HEK293 (cell line): Measurements from ENCODE around the gene CFAP58.
A peak's percentile ranks its signal among the peaks of the same experiment; 100 is the strongest.

Source experiments
- BCL11A ChIP-seq: fragments of 450-650 bp; formaldehyde crosslinking; IDR thresholded peaks from 2 replicates; pipeline ENCODE4 v1.5.1; 2016; ENCODE audit warnings: low read depth, missing biosample characterization, missing genetic modification characterization
- HIC1 ChIP-seq: fragments of 450-650 bp; formaldehyde crosslinking; IDR thresholded peaks from 2 replicates; pipeline ENCODE4 v1.5.1; 2016; ENCODE audit warnings: missing biosample characterization, missing genetic modification characterization
- KLF7 ChIP-seq: fragments of 450-650 bp; formaldehyde crosslinking; IDR thresholded peaks from 2 replicates; pipeline ENCODE4 v1.5.1; 2016; ENCODE audit warnings: missing biosample characterization, missing genetic modification characterization, borderline replicate concordance
- ZBTB17 ChIP-seq: fragments of 450-650 bp; formaldehyde crosslinking; IDR thresholded peaks from 2 replicates; pipeline ENCODE4 v1.5.1; 2016; ENCODE audit warnings: missing biosample characterization, missing genetic modification characterization
- ZNF155 ChIP-seq: fragments of 450-650 bp; formaldehyde crosslinking; IDR thresholded peaks from 2 replicates; pipeline ENCODE4 v1.5.1; 2016; ENCODE audit warnings: missing biosample characterization, missing genetic modification characterization
- ZNF18 ChIP-seq: fragments of 450-650 bp; formaldehyde crosslinking; IDR thresholded peaks from 2 replicates; pipeline ENCODE4 v1.5.1; 2016; ENCODE audit warnings: missing biosample characterization, missing genetic modification characterization
- ZNF19 ChIP-seq: fragments of 450-650 bp; formaldehyde crosslinking; IDR thresholded peaks from 2 replicates; pipeline ENCODE4; 2016; ENCODE audit warnings: missing biosample characterization, missing genetic modification characterization, low read depth
- ZNF324 ChIP-seq: fragments of 450-650 bp; formaldehyde crosslinking; IDR thresholded peaks from 2 replicates; pipeline ENCODE4 v1.5.1; 2016; ENCODE audit warnings: missing biosample characterization, missing genetic modification characterization
- ZNF362 ChIP-seq: fragments of 450-650 bp; formaldehyde crosslinking; IDR thresholded peaks from 2 replicates; pipeline ENCODE4 v1.5.1; 2016; ENCODE audit warnings: missing biosample characterization, missing genetic modification characterization
- ZNF433 ChIP-seq: fragments of 450-650 bp; formaldehyde crosslinking; IDR thresholded peaks from 2 replicates; pipeline ENCODE4 v1.5.1; 2016; ENCODE audit warnings: missing biosample characterization, missing genetic modification characterization, low read depth
- ZNF510 ChIP-seq: fragments of 450-650 bp; formaldehyde crosslinking; IDR thresholded peaks from 2 replicates; pipeline ENCODE4 v1.5.1; 2018; ENCODE audit warnings: mild to moderate bottlenecking, missing genetic modification characterization, missing biosample characterization; ENCODE audit not compliant: insufficient replicate concordance
- ZNF513 ChIP-seq: fragments of 450-650 bp; IDR thresholded peaks from 2 replicates; pipeline ENCODE4 v1.5.1; 2018; ENCODE audit warnings: missing biosample characterization, missing genetic modification characterization
- ZNF529 ChIP-seq: fragments of 450-650 bp; formaldehyde crosslinking; IDR thresholded peaks from 2 replicates; pipeline ENCODE4 v1.5.1; 2017; ENCODE audit warnings: missing genetic modification characterization, missing biosample characterization; ENCODE audit not compliant: insufficient replicate concordance
- ZNF544 ChIP-seq: fragments of 450-650 bp; formaldehyde crosslinking; IDR thresholded peaks from 2 replicates; pipeline ENCODE4 v1.5.0; 2017; ENCODE audit warnings: missing biosample characterization, missing genetic modification characterization
- ZNF560 ChIP-seq: fragments of 450-650 bp; formaldehyde crosslinking; IDR thresholded peaks from 2 replicates; pipeline ENCODE4 v1.5.1; 2017; ENCODE audit warnings: missing biosample characterization, missing genetic modification characterization, borderline replicate concordance
- ZNF571 ChIP-seq: fragments of 450-650 bp; formaldehyde crosslinking; IDR thresholded peaks from 2 replicates; pipeline ENCODE4 v1.5.0; 2017; ENCODE audit warnings: missing biosample characterization, missing genetic modification characterization
- ZNF610 ChIP-seq: fragments of 450-650 bp; formaldehyde crosslinking; IDR thresholded peaks from 2 replicates; pipeline ENCODE4 v1.5.1; 2016; ENCODE audit warnings: missing biosample characterization, missing genetic modification characterization, borderline replicate concordance
- ZNF768 ChIP-seq: fragments of 450-650 bp; formaldehyde crosslinking; IDR thresholded peaks from 2 replicates; pipeline ENCODE4 v1.5.1; 2018; ENCODE audit warnings: missing biosample characterization, mild to moderate bottlenecking, missing genetic modification characterization
- ZNF792 ChIP-seq: fragments of 450-650 bp; formaldehyde crosslinking; IDR thresholded peaks from 2 replicates; pipeline ENCODE4 v1.5.1; 2016; ENCODE audit warnings: missing biosample characterization, missing genetic modification characterization
- ZSCAN30 ChIP-seq: fragments of 450-650 bp; IDR thresholded peaks from 2 replicates; pipeline ENCODE4 v1.5.1; 2018; ENCODE audit warnings: missing biosample characterization, mild to moderate bottlenecking, missing genetic modification characterization, moderate library complexity
- TF ChIP-seq, protein P1 (sequence below): fragments of 450-650 bp; formaldehyde crosslinking; IDR thresholded peaks from 2 replicates; pipeline ENCODE4 v1.5.1; 2017; ENCODE audit warnings: missing biosample characterization, missing genetic modification characterization
- TF ChIP-seq, protein P2 (sequence below): fragments of 450-650 bp; formaldehyde crosslinking; IDR thresholded peaks from 2 replicates; pipeline ENCODE4 v1.5.1; 2016; ENCODE audit warnings: missing biosample characterization, missing genetic modification characterization
- TF ChIP-seq, protein P3 (sequence below): fragments of 450-650 bp; formaldehyde crosslinking; IDR thresholded peaks from 2 replicates; pipeline ENCODE4 v1.5.1; 2017; ENCODE audit warnings: missing biosample characterization, missing genetic modification characterization

The CFAP58 gene

DNA sequence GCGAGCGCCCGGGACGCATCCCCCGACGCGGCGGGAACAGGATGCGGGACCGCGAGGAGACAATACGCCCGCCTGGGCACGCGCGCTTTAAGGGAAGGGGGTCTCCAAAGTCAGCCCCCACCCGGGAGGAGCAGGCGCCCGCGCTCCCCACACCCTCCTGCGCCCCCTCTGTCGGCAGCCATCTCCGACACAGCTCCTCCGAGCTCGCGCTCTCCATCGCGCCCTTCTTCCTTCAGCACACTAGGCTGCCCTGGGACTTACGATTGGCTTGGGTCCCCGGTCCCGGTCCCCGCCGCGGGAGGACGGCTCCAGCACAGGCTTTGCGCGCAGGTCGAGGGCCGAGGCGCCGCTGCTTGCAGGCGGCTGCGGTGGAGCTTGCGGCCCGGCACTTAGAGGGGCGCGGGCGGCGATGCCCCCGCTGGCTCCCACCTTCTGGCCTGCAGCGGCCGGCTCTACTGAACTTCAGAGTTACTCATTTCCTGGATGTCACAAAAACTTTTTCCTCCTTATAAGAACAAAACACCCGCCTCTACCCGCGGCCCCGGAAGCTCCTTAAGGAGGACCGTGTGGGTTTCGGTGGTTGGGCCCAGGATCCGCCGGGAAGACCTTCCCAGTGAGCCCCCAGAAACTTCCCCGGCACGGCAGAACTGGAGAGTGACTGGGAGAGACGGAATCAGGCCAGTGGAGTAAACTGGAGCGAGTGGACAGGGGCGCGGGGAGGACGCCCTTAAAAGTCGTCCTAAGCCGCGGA lies 15.5 kb upstream of the CFAP58 start, which contains the start of gene ITPRIP (continued):
- TF ChIP-seq HIC1 (tag by site-specific recombination) (peak; percentile 13), ZNF155 (tag by site-specific recombination) (no peak), ZSCAN30 (tag by site-specific recombination) (peak; percentile 57; the same call in 1 of the 2 replicates), ZNF544 (tag by site-specific recombination) (no peak), ZNF19 (tag by site-specific recombination) (no peak), ZNF610 (tag by site-specific recombination) (no peak), ZNF510 (tag by site-specific recombination) (no peak), ZBTB17 (tag by site-specific recombination) (peak; percentile 96), ZNF768 (no peak), ZNF560 (tag by site-specific recombination) (no peak), ZNF433 (tag by site-specific recombination) (no peak), ZNF571 (no peak), ZNF324 (tag by site-specific recombination) (peak; percentile 87), BCL11A (tag by site-specific recombination) (0 out of 2 replicates have a peak, but pooled peaks have one; percentile 28), ZNF513 (tag by site-specific recombination) (no peak), ZNF529 (no peak), KLF7 (tag by site-specific recombination) (no peak; the same call in 1 of the 2 replicates), ZNF18 (no peak), ZNF792 (tag by site-specific recombination) (no peak), ZNF362 (tag by site-specific recombination) (no peak; the same call in 1 of the 2 replicates)
- TF ChIP-seq, protein P1, sequence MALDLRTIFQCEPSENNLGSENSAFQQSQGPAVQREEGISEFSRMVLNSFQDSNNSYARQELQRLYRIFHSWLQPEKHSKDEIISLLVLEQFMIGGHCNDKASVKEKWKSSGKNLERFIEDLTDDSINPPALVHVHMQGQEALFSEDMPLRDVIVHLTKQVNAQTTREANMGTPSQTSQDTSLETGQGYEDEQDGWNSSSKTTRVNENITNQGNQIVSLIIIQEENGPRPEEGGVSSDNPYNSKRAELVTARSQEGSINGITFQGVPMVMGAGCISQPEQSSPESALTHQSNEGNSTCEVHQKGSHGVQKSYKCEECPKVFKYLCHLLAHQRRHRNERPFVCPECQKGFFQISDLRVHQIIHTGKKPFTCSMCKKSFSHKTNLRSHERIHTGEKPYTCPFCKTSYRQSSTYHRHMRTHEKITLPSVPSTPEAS (tag by site-specific recombination), result no peak
- TF ChIP-seq, protein P2, sequence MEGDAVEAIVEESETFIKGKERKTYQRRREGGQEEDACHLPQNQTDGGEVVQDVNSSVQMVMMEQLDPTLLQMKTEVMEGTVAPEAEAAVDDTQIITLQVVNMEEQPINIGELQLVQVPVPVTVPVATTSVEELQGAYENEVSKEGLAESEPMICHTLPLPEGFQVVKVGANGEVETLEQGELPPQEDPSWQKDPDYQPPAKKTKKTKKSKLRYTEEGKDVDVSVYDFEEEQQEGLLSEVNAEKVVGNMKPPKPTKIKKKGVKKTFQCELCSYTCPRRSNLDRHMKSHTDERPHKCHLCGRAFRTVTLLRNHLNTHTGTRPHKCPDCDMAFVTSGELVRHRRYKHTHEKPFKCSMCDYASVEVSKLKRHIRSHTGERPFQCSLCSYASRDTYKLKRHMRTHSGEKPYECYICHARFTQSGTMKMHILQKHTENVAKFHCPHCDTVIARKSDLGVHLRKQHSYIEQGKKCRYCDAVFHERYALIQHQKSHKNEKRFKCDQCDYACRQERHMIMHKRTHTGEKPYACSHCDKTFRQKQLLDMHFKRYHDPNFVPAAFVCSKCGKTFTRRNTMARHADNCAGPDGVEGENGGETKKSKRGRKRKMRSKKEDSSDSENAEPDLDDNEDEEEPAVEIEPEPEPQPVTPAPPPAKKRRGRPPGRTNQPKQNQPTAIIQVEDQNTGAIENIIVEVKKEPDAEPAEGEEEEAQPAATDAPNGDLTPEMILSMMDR (tag by site-specific recombination), result peak; percentile 92
- TF ChIP-seq, protein P3, sequence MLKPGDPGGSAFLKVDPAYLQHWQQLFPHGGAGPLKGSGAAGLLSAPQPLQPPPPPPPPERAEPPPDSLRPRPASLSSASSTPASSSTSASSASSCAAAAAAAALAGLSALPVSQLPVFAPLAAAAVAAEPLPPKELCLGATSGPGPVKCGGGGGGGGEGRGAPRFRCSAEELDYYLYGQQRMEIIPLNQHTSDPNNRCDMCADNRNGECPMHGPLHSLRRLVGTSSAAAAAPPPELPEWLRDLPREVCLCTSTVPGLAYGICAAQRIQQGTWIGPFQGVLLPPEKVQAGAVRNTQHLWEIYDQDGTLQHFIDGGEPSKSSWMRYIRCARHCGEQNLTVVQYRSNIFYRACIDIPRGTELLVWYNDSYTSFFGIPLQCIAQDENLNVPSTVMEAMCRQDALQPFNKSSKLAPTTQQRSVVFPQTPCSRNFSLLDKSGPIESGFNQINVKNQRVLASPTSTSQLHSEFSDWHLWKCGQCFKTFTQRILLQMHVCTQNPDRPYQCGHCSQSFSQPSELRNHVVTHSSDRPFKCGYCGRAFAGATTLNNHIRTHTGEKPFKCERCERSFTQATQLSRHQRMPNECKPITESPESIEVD (tag by site-specific recombination), result no peak
